Activated naive CD8-positive, alpha-beta T cell treated with anti-CD3 and anti-CD28 coated beads, Interleukin-2, amount 10 ng/mL, durations not matched to agents 7 days and 5 days (primary cell): Measurements from ENCODE around the gene MIPOL1. TPM values are rescaled to one million over a fixed set of nuclear protein-coding genes. Genes with fewer than 3 reads are reported as not detected.
"Not testable (repeated sequence)": the region's sequence is repeated elsewhere in the genome, so short reads cannot be mapped to it uniquely, and the experiment has no call there.

Experiments
- ATAC-seq: fragments of 150-1000 bp; cut with Tn5 transposase; one replicate; pipeline ENCODE4 v1.10.0; 2021; ENCODE audit warnings: low read depth, moderate library complexity
- POLR2A ChIA-PET: fragments of 350-600 bp; sonication (Branson Sonifier 250); formaldehyde crosslinking; loops from one replicate; lab custom pipeline; 2021; ENCODE audit warnings: antibody characterized with exemption; lab: Charles Lee
- DNase-seq: peaks from one replicate; pipeline ENCODE4 v3.0.0; 2021
- H3K27ac Mint-ChIP-seq: one replicate; pipeline ENCODE4 v1.8.0; 2022; ENCODE audit warnings: mild to moderate bottlenecking, mixed read lengths
- H3K27me3 Mint-ChIP-seq: one replicate; pipeline ENCODE4 v1.8.0; 2022; ENCODE audit warnings: mild to moderate bottlenecking, moderate library complexity, mixed read lengths
- H3K36me3 Mint-ChIP-seq: one replicate; pipeline ENCODE4 v1.8.0; 2021; ENCODE audit warnings: mild to moderate bottlenecking, mixed read lengths
- H3K4me1 Mint-ChIP-seq: one replicate; pipeline ENCODE4 v1.8.0; 2021; ENCODE audit warnings: mixed read lengths
- H3K4me3 Mint-ChIP-seq: one replicate; pipeline ENCODE4 v1.8.0; 2022; ENCODE audit warnings: mild to moderate bottlenecking, moderate library complexity, mixed read lengths
- H3K9me3 Mint-ChIP-seq: one replicate; pipeline ENCODE4 v1.8.0; 2021; ENCODE audit warnings: mixed read lengths
- total RNA-seq, 2 experiments: library from RNA; stranded (reverse); gene quantifications; one replicate each; pipeline ENCODE4 v1.2.3, GENCODE V29; 2021

Gene MIPOL1
- total RNA-seq, 2 experiments from 2014 or later = not detected

DNA sequence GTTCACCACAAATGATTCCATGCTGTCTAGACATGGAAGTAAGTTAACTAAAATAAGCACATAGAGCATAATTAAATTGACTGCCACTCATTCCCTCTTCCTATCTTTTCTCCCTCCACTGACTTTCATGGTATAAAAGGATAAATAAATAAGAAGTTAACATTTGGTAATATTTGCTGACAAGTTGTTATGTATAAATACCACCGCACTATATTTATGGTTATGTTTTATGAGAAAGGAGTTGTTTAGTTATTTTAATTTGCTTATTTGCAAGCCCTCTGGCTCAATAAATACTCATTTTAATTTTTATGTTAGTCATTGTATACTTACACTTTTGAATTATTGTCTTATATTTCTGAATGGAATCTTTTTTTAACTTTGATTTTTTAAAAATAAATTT is 113.5 kb downstream of the MIPOL1 start:
- ATAC-seq = no peak
- H3K4me3 Mint-ChIP-seq = no peak overlapping the region
- no peaks in the 10 kb centered on the region for H3K27me3 Mint-ChIP-seq
- no peak for DNase-seq
- no peaks in the 10 kb centered on the region for H3K36me3 Mint-ChIP-seq
- H3K4me1 Mint-ChIP-seq = no peaks in the 10 kb centered on the region
- POLR2A ChIA-PET = no interaction called here
- H3K27ac Mint-ChIP-seq = no peak overlapping the region
- peaks cover 2% of the 10 kb centered on the region for H3K9me3 Mint-ChIP-seq

- no peak for DNase-seq
- Mint-ChIP-seq H3K27me3 (no peaks in the 10 kb centered on the region), H3K36me3 (no peaks in the 10 kb centered on the region), H3K4me3 (no peak overlapping the region), H3K4me1 (no peaks in the 10 kb centered on the region), H3K27ac (no peak overlapping the region), H3K9me3 (peaks cover 3% of the 10 kb centered on the region)
- ATAC-seq = no peak
- POLR2A ChIA-PET = no interaction called here
These were observed 121.2 kb downstream of the MIPOL1 start for GRCh38 chr14:37318938-37319337.

GRCh38 chr14:37320106-37320505 is 122.4 kb downstream of the MIPOL1 start:
- H3K27ac Mint-ChIP-seq = no peak overlapping the region
- DNase-seq = no peak
- no peaks in the 10 kb centered on the region for H3K4me1 Mint-ChIP-seq
- peaks cover 5% of the 10 kb centered on the region for H3K9me3 Mint-ChIP-seq
- H3K36me3 Mint-ChIP-seq = no peaks in the 10 kb centered on the region
- ATAC-seq = no peak
- no peak overlapping the region for H3K4me3 Mint-ChIP-seq
- POLR2A ChIA-PET = no interaction called here
- no peaks in the 10 kb centered on the region for H3K27me3 Mint-ChIP-seq

DNA sequence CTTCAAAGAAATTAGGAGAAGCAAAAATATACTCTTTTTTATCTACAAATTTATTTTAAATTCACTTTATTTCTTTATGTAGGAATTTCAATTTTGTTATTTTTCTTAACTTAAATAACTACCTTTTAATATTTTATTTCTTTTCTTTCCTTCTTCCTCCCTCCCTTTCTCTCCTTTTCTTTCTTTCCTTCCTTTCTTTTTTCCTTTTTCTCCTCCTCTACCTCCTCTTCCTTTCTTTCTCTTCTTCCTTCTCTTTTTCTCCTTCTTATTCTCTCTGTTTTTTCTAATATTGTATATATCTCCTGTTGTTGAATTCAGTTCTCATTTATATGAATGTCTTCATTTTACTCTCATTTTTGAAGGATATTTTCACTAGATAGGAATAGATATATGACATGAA is 127.6 kb downstream of the MIPOL1 start:
- no peak for DNase-seq
- POLR2A ChIA-PET = no interaction called here
- Mint-ChIP-seq H3K9me3 (peaks cover 3% of the 10 kb centered on the region), H3K36me3 (no peaks in the 10 kb centered on the region), H3K27me3 (no peaks in the 10 kb centered on the region), H3K4me1 (no peaks in the 10 kb centered on the region), H3K4me3 (no peak overlapping the region), H3K27ac (no peak overlapping the region)
- ATAC-seq = no peak

- peaks cover 7% of the 10 kb centered on the region for H3K9me3 Mint-ChIP-seq
- no peaks in the 10 kb centered on the region for H3K4me1 Mint-ChIP-seq
- H3K4me3 Mint-ChIP-seq = no peak overlapping the region
- H3K27me3 Mint-ChIP-seq = no peaks in the 10 kb centered on the region
- no peaks in the 10 kb centered on the region for H3K36me3 Mint-ChIP-seq
- no peak overlapping the region for H3K27ac Mint-ChIP-seq
- ATAC-seq (no peak), DNase-seq (no peak)
- POLR2A ChIA-PET = no interaction called here
These were observed 128.7 kb downstream of the MIPOL1 start for GRCh38 chr14:37326434-37326833.

DNA sequence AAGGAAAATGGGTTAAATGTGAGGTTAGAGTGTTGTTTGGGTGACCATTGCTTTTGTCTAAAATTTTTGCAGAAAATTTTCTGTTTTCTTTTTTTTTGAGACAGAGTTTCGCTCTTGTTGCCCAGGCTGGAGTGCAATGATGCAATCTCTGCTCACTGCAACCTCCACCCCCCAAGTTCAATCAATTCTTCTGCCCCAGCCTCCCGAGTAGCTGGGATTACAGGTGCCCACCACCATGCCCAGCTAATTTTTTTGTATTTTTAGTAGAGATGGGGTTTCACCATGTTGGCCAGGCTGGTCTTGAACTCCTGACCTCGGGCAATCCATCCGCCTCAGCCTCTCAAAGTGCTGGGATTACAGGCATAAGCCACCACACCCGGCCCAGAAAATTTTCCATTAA is 130.2 kb downstream of the MIPOL1 start:
- not testable (repeated sequence) for DNase-seq

DNA sequence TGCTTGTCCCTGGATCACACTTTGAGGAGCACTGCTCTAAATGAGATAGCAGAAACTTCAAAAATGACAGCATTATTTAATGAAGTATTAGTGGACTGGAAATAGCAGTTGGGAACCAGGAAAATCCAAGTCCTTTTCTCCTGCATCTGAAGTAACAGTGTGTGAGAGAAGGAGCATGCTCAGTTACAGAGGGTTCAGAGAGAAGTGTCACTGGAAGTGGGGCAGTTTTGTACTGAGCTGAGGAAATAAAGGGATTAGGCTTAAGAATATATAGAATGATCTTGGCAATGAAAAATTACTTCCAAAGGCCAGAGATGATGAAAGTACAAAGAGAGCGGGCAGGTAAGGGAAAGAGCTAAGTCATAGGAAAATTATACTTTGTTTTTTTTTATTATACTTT is 130.9 kb downstream of the MIPOL1 start:
- DNase-seq = no peak
- no peak for ATAC-seq
- no peaks in the 10 kb centered on the region for H3K27me3 Mint-ChIP-seq
- H3K36me3 Mint-ChIP-seq = no peaks in the 10 kb centered on the region
- no peak overlapping the region for H3K4me3 Mint-ChIP-seq
- POLR2A ChIA-PET = no interaction called here
- H3K9me3 Mint-ChIP-seq = peaks cover 7% of the 10 kb centered on the region
- H3K4me1 Mint-ChIP-seq = no peaks in the 10 kb centered on the region
- H3K27ac Mint-ChIP-seq = no peak overlapping the region

More for the DNA sequence above, 130.2 kb downstream of the MIPOL1 start:
- H3K27me3 Mint-ChIP-seq, POLR2A ChIA-PET, H3K36me3 Mint-ChIP-seq, ATAC-seq, H3K4me3 Mint-ChIP-seq, H3K27ac Mint-ChIP-seq, H3K4me1 Mint-ChIP-seq, H3K9me3 Mint-ChIP-seq: not testable (repeated sequence)

DNA sequence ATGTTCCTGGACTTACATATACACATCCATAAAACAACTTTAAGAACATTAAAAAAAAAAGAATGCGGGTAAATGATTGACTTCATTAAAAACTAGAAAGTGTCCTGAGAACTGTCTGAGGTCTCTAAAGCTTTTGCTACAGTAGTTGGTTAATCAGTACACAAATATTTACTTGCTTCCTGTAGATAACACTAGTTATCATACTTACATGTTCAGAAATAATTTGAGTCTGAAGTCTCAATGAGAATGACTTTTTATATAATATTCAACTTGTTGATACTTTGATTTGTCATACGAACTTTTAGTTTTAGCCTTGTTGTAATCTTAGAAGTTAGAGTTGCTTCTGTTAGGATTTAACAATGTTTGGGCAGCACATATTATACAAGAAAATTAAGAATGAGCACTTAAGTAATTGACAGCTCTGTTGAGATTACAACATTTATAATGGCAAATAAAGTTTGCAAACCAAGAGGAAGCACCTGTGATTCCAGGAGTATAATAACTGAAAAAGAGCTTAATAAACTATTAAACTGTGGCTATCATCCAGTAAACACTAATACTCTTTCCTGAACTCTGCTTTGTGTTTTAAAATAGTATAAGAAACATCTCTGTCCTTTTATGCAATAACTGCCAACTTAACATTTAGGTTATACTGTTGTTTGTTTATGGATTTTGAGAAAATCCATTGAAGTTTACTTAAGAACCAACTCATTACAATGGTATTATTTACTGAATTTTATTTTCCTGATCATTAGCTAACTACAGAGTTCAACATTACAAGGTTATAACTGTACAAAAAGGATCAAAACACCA is 131.7 kb downstream of the MIPOL1 start:
- ATAC-seq (no peak), DNase-seq (no peak)
- no peak overlapping the region for H3K4me3 Mint-ChIP-seq
- no peaks in the 10 kb centered on the region for H3K27me3 Mint-ChIP-seq
- no peaks in the 10 kb centered on the region for H3K4me1 Mint-ChIP-seq
- POLR2A ChIA-PET = no interaction called here
- H3K27ac Mint-ChIP-seq = no peak overlapping the region
- H3K36me3 Mint-ChIP-seq = no peaks in the 10 kb centered on the region
- peaks cover 7% of the 10 kb centered on the region for H3K9me3 Mint-ChIP-seq

DNA sequence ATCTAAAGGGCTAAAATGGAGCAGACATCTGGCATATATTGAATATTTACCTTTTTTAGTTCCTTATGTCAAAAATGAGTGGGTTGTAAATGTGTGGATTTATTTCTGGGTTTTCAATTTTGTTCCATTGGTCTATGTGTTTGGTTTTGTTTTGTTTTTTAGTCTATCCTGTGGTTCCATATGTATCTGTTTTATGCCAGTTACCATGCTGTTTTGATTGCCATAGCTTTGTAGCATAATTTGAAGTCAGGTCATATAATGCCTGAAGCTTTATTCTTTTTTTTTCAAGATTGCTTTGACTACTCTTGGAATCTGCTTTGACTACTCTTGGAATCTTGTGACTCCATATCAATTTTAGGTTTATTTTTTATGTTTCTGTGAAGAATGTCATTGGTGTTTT is 133.2 kb downstream of the MIPOL1 start:
- Mint-ChIP-seq H3K27ac (no peak overlapping the region), H3K4me1 (no peaks in the 10 kb centered on the region), H3K9me3 (peaks cover 4% of the 10 kb centered on the region), H3K36me3 (no peaks in the 10 kb centered on the region), H3K27me3 (no peaks in the 10 kb centered on the region), H3K4me3 (no peak overlapping the region)
- no peak for DNase-seq
- no peak for ATAC-seq
- POLR2A ChIA-PET = no interaction called here

DNA sequence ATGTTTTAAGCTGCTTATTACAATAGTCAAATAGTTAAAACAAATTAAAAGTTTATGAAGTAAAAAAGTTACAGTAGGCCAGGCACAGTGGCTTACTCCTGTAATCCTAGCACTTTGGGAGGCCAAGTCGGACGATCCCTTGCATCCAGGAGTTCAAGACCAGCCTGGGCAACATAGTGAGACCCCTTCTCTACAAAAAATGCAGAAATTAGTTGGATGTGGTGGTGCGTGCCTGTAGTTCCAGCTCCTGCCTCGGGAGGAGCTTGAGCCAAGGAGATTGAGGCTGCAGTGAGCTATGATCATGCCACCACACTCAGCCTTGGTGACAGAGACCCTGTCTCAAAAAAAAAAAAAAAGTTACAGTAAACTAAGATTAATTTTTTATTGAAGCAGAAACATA is 142.6 kb downstream of the MIPOL1 start:
- H3K4me1 Mint-ChIP-seq = no peaks in the 10 kb centered on the region
- POLR2A ChIA-PET = no interaction called here
- no peak overlapping the region for H3K4me3 Mint-ChIP-seq
- peaks cover 1% of the 10 kb centered on the region for H3K9me3 Mint-ChIP-seq
- no peak for ATAC-seq
- no peaks in the 10 kb centered on the region for H3K27me3 Mint-ChIP-seq
- H3K27ac Mint-ChIP-seq = no peak overlapping the region
- DNase-seq = no peak
- no peaks in the 10 kb centered on the region for H3K36me3 Mint-ChIP-seq

- POLR2A ChIA-PET = no interaction called here
- Mint-ChIP-seq H3K27ac (no peak overlapping the region), H3K4me1 (no peaks in the 10 kb centered on the region), H3K36me3 (no peaks in the 10 kb centered on the region), H3K4me3 (no peak overlapping the region), H3K9me3 (peaks cover 1% of the 10 kb centered on the region), H3K27me3 (no peaks in the 10 kb centered on the region)
- ATAC-seq = no peak
- no peak for DNase-seq
These were observed 145.8 kb downstream of the MIPOL1 start for GRCh38 chr14:37343307-37344094.

GRCh38 chr14:37363661-37364060 is 165.9 kb downstream of the MIPOL1 start:
- DNase-seq (no peak), ATAC-seq (no peak)
- POLR2A ChIA-PET = no interaction called here
- Mint-ChIP-seq H3K4me3 (no peak overlapping the region), H3K9me3 (peaks cover 25% of the 10 kb centered on the region), H3K36me3 (no peaks in the 10 kb centered on the region), H3K27ac (no peak overlapping the region), H3K4me1 (no peaks in the 10 kb centered on the region), H3K27me3 (no peaks in the 10 kb centered on the region)

DNA sequence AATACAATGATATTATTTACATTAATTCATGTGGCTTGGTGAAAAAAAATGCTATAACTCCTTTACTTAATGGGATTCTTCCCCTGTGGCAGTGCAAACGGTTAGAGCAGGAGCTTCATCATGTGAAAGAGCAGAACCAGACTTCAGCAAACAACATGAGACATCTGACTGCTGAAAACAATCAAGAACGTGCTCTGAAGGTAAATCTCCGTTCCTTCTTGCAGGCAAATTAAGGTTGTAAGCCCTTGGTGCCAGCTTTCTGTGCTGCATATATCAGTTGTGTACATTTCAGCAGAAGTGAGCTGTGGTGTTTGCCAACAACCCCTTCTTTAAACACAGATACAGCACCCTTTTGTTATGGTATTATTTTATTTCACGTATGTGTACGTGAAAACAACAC is 171.7 kb downstream of the MIPOL1 start:
- POLR2A ChIA-PET = no interaction called here
- Mint-ChIP-seq H3K27ac (no peak overlapping the region), H3K36me3 (no peaks in the 10 kb centered on the region), H3K4me3 (no peak overlapping the region), H3K27me3 (no peaks in the 10 kb centered on the region), H3K9me3 (peaks cover 1% of the 10 kb centered on the region), H3K4me1 (no peaks in the 10 kb centered on the region)
- ATAC-seq (no peak), DNase-seq (no peak)

GRCh38 chr14:37375566-37375965 is 177.8 kb downstream of the MIPOL1 start:
- ATAC-seq (no peak), DNase-seq (no peak)
- Mint-ChIP-seq H3K4me1 (no peaks in the 10 kb centered on the region), H3K4me3 (no peak overlapping the region), H3K27ac (no peak overlapping the region), H3K9me3 (peaks cover 3% of the 10 kb centered on the region), H3K36me3 (no peaks in the 10 kb centered on the region), H3K27me3 (no peaks in the 10 kb centered on the region)
- POLR2A ChIA-PET = no interaction called here
